Measurements from ENCODE around the gene PPP3CA.

DNA sequence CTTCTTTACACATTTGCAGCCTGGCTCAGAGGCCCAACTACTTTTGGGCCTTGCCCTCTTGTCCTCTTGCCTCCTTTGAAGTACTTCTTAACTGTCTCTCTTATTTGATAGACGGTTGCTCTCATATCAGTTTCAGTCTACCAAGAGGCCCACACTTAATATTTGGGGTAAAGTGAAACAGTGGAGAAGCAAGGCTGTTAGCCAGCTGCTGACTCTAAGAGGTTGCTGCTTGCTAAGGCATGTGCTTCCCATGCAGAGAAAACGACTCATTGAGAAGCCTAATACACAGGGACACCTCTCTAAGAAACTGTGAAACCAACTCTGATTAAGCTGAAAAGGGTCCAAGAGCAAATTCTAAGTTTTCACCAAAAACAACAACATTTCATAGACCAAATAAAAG lies 94.6 kb downstream of the PPP3CA start:
- TF ChIP-seq, protein P1, sequence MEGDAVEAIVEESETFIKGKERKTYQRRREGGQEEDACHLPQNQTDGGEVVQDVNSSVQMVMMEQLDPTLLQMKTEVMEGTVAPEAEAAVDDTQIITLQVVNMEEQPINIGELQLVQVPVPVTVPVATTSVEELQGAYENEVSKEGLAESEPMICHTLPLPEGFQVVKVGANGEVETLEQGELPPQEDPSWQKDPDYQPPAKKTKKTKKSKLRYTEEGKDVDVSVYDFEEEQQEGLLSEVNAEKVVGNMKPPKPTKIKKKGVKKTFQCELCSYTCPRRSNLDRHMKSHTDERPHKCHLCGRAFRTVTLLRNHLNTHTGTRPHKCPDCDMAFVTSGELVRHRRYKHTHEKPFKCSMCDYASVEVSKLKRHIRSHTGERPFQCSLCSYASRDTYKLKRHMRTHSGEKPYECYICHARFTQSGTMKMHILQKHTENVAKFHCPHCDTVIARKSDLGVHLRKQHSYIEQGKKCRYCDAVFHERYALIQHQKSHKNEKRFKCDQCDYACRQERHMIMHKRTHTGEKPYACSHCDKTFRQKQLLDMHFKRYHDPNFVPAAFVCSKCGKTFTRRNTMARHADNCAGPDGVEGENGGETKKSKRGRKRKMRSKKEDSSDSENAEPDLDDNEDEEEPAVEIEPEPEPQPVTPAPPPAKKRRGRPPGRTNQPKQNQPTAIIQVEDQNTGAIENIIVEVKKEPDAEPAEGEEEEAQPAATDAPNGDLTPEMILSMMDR (IDR thresholded peaks at IDR 0.05; ENCODE audit: low read depth, low read length) = no peak
- TF ChIP-seq POLR2A (IDR thresholded peaks at IDR 0.05; ENCODE audit: extremely low read depth, insufficient read length) = no peak
- TF ChIP-seq MYC (IDR thresholded peaks at IDR 0.05; ENCODE audit: low read depth, low read length) = no peak

Data from NB4 (cell line).